Fibroblast of lung (primary cell): ENCODE data around the gene TNC.

Experiments used
- EZH2 ChIP-seq: IDR thresholded peaks from 2 replicates; pipeline ENCODE4 v1.5.1; 2012; ENCODE audit warnings: low read length, control low read depth, mild to moderate bottlenecking; ENCODE audit errors: missing control alignments
- TF ChIP-seq, protein P1 (sequence below), 2 donors: IDR thresholded peaks in 1 of 2; conservative IDR thresholded peaks in 1 of 2; 1 replicate in 1 of 2; 2 replicates in 1 of 2; pipeline ENCODE4 v1.5.1; 2011 to 2012; ENCODE audit warnings: low read length in 2 of 2, control low read depth in 1 of 2, inconsistent platforms in 1 of 2, low read depth in 1 of 2, mild to moderate bottlenecking in 1 of 2

DNA sequence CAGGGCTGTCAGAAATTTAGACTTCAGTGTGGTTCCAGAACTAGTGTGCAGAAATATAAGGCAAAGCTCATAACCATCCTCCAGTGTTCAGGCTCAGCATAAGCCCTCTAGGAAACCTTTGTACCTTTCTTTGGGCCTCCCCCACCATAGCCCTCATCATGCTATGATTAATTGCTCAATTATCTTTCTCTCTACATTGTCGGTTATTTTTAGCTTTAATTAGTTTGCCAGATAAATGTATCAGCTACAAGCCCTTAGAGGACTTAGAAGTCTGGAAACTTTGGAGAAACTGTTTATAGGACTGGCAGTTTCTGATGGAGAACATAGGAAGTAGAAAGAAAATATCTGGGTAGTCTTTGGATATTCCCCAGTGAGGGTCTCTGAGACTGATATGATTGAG, 43.5 kb upstream of the TNC start:
- no peak for TF ChIP-seq EZH2
- TF ChIP-seq, protein P1, sequence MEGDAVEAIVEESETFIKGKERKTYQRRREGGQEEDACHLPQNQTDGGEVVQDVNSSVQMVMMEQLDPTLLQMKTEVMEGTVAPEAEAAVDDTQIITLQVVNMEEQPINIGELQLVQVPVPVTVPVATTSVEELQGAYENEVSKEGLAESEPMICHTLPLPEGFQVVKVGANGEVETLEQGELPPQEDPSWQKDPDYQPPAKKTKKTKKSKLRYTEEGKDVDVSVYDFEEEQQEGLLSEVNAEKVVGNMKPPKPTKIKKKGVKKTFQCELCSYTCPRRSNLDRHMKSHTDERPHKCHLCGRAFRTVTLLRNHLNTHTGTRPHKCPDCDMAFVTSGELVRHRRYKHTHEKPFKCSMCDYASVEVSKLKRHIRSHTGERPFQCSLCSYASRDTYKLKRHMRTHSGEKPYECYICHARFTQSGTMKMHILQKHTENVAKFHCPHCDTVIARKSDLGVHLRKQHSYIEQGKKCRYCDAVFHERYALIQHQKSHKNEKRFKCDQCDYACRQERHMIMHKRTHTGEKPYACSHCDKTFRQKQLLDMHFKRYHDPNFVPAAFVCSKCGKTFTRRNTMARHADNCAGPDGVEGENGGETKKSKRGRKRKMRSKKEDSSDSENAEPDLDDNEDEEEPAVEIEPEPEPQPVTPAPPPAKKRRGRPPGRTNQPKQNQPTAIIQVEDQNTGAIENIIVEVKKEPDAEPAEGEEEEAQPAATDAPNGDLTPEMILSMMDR (conservative IDR thresholded peaks at IDR 0.05 in 1 of 2, IDR thresholded peaks at IDR 0.05 in 1 of 2; ENCODE audit: low read depth in 1 of 2, low read length in 2 of 2): no peak
